ENCODE results near the gene PTH.

PTH gene

DNA sequence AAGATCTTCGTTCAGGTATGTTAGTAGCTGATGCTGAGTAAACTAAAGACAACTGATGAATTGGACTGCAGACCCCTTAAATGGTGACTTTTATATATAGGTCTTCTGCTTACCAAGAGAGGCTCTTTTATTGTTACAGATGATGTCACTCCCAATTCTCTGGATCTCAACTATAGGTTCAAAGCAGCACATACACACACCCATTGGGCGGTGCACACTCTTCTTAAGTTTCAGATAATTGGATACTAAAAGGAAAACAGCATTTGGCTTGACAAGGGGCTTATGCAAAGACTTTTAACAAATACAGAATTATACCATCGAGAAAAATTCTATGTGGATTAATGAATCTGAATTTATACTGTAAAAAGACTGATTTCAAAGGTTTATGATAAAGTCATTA is at the start of gene PTH:
Gene PTH (minus strand): TSS at position 69 of the 400 bp plus-strand sequence. CDS start 3,142 bp downstream, outside the sequence.
- DNase-seq: no peak

DNA sequence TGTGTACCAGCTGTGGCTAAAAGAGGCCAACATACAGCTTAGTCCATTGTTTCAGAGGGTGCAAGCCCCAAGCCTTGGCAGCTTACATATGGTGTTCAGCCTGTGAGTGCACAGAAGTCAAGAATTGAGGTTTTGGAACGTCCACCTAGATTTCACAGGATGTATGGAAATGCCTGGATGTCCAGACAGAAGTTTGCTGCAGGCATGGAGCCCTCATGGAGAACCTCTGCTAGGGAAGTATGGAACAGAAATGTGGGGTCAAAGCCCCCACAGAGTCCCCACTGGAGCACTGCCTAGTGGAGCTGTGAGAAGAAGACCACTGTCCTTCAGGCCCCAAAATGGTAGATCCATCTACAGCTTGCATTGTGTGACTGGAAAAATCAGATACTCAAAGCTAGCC is 42.2 kb upstream of the PTH start:
- DNase-seq: no peak

DNA sequence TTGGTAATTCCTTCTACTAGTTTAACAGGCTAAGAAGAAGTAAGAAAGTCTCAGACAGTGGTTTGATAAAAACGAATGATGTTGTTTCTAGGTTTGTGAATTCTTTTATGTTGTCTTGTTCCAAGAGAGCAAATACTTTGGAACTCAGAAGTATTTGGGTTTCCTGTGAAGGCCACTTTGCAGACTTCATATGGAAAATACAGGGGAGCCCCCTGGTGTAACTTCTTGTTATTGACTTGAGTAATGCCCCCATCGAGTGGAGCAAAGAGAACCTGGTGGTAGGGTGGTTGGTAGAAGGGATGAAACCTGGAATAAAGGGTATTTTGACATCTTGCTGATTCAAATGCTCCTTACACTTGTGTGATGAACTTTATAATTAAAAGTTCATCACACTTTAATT is 40.0 kb upstream of the PTH start:
- no peak for DNase-seq

DNA sequence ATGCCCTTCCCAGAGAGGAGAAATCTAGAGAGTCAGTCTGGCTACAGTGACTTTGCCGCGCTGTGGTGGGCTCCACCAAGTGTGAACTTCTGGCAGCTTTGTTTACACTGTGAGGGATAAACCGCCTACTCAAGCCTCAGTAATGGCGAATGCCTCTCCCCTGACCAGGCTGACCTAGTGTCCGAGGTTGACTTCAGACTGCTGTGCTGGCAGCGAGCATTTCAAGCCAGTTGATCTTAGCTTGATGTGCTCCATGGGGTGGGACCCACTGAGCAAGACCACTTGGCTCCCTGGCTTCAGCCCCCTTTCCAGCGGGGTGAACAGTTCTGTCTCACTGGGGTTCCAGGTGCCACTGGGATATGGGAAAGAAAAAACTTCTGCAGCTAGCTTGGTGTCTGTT is 38.6 kb upstream of the PTH start:
- DNase-seq: no peak

DNA sequence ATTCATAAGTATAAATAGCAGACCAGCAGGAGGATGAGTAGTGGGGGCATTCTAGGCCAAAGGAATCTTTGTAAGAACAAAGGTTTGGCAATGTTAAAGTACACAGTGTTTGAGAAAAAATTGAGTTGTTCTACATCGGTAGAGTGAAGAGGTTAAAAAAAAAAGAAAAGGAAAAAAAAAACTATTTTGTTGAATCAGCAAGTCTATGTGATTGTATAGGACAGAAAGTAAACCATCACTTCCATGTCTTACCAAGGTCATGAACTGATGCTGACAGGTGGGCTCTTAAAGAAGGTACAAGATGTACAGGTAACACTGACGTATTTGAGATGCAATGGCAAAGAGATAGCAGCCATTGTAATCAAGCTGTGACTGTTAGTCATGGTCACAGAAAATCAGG is 29.5 kb upstream of the PTH start:
- no peak for DNase-seq

DNA sequence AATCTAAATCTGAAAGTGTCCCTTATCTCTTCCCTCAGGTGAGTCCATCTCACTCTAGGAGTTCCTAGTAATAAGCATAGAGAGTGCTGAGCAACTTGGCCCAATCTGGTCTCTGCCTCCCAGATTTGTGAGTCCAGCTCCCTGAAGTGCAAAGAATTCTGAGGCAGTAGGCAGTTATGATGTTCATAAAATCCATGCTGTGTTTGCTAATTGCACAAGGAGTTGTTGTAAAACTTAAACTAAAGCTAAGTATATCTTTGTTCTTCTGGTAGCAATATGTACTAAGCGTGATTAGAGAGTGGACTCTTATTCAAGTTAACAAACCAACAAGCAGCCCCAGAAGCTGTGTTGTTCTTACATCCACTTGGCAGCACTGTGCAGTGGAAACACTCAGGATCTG is 7.6 kb upstream of the PTH start:
- DNase-seq: no peak

DNA sequence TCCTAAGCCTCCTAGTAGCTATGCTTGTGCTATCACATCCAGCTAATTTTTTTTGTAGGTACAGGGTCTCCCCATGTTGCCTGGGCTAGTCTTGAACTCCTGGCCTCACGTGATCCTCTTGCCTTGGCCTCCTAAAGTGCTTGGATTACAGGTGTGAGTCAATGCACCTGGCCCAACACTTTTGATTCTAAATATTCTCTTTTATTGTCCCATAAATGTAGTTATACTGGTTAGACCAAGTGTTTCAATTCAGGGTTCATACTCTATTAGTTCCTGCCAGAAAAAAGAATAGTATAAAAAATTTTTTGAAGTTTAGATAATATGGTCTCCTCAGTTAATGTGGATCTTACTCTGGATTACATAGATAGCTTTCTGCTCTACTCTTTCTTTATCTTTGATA is 6.7 kb upstream of the PTH start:
- DNase-seq: no peak

DNA sequence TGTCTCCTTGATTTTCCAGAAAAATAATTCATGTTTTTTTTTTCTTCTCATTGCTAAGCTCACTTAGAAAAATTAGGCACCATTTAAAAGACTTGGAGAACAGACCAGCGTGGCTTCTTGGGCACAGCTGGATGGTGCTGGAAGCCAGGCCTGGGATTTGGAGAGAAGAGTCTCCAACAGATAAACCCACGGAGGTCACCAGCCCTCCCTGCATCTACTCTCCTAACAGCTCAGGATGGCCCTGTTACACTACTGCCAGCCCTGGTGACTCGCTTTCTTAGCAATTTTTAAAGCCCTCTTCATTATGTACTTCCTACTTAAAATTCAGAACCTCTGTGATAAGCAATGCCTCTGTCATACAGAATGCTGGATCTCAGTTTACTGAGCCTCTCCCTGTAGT is 1.7 kb downstream of the PTH start:
- DNase-seq: no peak

DNA sequence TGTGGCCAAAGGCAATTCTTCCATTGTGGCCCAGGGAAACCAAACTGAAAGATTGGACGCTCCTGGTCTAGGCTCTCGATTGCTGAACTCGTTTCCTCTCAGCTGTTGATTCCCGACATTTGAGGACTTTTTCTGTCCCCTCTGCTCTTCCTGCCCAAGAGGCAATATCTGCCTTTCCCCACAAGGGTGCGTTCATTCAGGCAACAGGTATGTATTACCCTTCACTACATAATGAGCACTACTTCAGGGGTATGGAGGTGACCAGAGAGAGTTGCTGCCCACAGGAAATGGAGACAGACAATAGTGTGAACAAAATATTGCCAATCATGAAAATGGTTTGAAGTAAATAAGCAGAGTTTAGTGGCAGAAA is 8.2 kb downstream of the PTH start:
- peak; percentile 64 for DNase-seq

DNA sequence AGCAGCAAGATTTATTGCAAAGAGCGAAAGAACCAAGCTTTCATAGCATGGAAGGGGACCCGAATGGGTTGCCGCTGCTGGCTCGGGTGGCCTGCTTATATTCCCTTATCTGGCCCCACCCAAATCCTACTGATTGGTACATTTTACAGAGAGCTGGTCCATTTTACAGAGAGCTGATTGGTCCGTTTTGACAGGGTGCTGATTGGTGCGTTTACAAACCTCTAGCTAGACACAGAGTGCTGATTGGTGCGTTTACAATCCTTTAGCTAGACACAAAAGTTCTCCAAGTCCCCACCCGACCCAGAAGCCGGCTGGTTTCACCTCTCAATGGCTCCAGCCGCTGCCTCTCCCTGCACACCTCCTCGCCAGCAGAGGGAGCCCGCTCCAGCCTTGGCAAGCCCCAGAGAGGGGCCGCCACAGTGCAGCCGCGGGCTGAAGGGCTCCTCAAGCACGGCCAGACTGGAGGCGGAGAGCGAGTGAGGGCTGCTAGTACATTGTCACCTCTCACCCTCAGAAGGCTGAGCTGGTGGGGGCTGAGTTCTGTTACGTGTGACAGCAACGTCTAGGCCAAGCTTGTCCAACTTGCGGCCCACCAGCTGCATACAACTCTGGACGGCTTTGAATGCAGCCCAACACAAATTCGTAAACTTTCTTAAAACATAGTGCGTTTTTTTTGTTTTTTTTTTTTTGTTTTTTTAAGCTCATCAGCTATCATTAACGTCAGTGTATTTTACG is 8.7 kb downstream of the PTH start:
- peak; percentile 90 for DNase-seq

DNA sequence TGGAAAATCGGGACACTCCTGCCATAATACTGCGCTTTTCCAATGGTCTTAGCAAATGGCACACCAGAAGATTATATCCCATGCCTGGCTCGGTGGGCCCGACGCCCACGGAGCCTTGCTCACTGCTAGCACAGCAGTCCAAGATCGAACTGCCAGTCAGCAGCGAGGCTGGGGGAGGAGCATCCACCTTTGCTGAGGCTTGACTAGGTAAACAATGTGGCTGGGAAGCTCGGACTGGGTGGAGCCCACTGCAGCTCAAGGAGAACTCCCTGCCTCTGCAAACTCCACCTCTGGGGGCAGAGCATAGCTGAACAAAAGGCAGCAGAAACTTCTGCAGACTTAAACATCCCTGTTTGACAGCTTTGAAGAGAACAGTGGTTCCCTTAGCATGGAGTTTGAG is 15.6 kb downstream of the PTH start:
- no peak for DNase-seq

DNA sequence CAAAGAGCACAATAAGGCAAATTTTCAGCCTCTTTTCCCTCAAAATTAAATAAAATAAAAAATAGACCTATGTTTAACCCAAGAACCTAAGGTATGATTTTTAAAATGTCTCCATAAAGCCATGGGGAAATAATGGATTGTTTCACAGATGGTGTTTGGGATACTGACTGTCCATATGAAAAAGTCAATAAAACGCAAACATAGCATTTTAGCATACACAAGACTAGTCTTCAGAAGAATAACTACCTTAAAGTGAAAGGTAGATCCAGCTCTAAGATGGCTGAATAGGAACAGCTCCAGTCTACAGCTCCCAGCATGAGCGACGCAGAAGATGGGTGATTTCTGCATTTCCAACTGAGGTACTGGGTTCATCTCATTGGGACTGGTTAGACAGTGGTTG is 16.1 kb downstream of the PTH start:
- no peak for DNase-seq

DNA sequence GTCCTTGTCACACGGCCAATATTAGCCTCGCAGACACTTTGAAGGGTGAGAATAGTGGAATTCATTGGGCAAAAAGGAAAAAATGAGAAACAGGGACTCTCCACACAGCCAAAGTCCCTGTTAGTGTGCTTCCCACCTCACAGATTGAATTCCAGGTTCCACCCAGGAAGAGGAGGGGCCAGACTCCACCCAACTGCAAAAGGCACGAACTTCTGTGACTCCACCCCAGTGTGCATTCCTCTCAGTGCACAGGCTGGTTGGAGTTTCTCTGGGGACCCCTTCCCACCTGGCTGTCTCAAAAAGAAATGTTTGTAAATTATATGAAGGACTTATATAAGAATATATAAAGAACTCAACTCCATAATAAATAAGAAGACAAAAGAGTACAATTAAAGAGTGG is 20.7 kb downstream of the PTH start:
- DNase-seq: no peak

DNA sequence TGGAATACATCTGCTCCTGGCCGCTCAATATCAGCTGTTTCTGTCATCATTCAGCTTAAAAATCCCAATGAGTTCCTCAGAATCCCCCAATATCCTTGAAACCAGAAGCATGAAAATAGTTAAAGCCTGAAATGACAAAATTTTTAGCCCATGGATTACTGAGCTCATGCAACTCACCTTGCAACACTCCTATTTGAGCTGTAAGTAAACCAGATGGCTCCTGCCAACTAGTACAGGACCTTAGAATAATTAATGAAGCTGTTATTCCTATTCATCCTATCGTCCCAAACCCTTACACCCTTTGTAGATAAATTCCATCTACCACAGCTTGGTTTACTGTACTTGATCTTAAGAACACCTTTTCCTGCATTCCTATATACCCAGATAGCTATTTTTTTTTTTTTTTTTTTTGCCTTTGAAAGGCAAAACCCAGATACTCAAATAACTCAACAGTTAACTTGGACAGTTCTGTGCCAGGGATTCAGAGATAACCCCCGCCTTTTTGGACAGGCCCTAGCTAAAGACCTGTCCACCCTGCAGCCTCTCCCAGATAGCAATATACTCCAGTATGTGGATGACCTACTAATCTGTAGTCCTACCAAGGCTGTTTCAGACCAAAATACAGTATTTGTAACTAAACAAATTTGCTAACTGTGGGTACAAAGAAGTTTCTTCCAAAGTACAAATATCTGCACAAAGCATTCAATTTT is 22.6 kb downstream of the PTH start:
- no peak for DNase-seq

DNA sequence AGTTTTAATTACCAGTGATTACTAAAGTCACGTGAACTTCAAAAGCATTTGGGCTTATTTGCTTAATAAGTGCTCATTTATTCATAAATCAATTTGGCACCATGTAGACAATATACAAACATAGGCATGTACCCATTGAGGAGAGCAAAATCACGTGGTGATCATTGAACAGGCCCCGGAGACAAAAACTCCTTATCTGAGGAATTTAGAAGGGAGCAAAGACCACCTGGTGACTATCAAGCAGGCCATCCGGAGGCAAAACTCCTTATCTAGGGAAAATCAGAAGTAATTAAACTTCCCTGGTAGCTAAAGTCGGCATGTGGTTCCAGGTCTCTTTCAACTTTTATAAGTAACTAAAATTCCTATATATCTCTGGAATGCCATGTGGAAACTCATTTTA is 27.0 kb downstream of the PTH start:
- no peak for DNase-seq

DNA sequence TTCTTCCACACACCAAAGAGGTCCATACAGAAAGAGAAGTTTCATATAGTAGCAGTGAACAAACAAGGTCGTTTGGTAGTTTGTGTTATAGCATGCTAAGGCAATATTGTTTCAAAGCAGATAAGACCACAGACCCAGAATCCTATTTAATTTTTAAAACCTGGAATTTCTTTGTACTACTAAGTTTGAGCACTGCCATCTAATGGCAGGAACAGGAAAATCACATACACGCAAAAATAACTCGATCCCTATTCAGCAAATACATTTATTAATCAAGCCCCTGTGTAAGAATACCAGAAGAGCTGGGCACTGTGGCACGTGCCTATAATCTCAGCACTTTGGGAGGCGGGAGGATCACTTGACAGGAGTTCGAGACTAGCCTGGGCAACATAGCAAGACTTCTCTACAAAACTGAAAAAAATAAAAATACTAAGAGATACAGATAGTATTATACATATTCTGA is 29.9 kb downstream of the PTH start:
- DNase-seq: no peak

DNA sequence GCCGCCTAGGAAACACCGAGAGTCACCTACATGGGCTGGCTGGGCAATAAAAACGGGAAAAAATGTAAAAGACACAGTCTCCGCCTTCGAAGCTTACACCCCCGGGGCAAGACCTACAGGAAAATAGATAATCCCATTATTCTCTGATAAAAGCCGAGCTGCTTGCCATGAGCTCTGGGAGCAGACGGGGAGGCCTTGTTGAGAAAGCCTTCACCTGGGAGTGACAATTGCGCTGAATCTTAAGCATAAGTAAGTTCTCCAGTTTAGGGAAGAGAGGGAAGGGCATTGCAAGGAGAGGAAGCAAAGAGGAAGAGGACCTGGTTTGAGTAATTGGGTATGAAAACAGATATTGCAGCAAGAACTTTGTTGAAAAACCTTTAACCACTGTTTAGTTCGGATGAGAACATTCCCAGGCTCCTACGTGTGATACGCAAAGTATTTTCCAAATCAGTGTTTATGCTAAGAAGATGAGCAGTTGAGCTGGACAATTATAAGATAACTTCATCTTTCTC is 32.0 kb downstream of the PTH start:
- no peak for DNase-seq

DNA sequence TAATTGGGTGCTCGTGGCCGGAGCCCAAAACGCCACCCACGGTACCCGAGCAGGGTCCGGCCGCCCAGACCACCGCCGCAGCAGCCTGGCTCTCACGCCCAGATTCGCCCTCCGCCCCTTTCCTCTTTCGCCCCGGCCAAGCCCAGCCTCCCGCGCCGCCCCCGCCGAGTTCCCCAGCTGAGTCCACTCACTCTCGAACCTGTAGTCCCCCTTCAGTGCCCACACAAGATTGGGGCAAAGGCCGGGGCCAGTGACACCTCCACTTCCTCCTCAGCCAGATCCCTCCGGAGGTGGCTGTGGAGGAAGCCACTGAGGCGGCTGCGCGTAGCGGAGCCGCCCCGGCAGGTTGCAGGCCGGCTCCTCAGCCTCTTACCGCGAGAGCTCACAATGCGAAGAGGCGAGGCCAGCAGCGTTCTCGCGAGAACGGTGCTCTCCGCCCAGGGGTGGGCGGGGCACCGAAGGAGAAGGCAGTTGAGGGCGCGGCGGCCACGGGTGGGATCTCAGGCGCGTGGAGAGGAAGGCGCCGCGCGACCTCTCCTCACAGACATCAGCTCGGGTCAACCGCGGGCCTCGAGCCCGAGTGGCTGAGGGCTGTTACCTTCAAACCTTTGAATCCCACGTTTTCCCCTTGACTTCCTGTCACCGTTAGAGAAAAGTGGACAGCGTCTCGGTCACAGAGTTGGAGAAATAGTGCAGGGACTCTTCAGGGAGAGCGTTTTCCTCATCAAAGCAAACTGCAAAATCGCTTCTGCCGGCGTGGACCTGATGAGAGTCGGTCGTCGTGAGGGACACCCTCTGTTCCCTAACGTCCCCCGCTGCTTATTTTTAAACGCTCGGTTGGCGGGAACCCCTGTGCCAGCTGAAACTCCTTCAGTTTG is 32.7 kb downstream of the PTH start, which contains the start of gene BTBD10:
Gene BTBD10 (minus strand): TSS at position 322 of the 878 bp plus-strand sequence. CDS start 18,098 bp downstream, outside the sequence.
- DNase-seq: peak; percentile 97

DNA sequence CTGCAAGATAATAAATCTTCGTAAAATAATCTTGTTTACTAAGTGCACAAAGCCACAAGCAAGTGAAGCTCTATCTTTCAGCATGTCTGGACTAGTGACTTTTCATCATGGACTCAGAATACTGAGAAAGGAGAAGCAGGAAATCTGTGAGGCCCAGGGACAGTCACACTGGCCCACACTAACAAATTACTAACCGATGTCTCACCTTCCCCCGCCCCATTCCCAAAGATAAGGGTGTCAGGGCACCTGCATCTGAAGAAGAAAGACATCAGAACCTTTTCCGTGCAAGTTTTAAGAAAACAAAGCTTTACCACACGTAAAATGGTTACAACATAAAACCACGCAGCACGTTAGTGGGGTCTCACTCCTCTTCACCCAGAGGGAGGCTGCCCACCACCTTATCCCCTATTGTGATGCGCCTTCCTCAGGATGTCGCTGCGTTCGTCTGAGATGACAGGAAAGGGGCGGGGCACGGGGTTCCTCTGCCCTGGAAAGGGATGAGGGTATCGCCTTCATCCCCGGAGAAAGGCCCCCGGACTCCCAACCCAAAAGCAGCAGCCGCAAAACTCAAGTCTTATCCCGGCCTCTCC is 33.4 kb downstream of the PTH start:
- DNase-seq: peak; percentile 87

DNA sequence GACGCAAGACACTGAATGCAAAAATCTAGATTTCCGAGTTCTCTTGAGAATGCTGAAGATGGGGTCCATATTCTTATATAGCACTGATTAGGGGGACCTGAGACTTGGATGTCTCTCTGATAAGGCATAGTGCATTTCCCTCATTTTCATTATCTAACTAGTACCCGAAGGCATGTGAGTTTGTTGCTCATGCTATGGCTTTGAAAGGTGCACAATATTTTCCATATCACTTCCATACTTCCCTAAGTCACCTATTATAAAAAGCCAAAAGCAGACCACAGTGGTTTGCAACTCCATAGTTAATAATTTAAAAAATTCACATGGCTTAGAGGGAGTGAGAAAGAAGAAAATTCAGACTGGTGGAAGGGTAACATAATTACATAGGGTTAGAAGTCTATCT is 34.5 kb downstream of the PTH start:
- no peak for DNase-seq

DNA sequence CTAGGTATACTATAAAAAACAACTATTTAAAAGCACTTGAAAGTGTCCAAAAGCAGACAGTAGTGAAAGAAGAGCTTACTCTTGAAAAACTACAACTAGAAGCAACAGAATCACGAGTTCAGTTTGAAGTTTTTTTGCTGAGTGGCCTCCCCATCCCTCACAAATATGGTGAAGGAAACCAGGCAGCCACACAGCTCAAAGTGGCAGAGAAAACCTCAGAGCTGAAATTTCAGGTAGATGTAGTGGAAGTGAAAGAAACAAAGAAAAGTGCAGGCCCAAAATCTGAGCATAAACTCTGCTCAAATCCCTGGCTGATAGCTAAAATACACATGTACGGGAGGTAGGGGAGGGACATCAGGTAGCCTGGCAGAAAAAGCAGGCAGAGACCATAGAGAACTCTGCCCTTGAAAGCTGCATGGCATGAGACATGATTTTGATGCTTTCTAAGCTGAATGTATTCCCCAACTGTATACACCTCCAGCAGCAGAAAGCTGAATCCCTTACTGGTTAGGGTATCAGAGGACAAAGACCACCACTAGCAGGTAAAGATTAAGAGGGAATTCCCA is 44.9 kb downstream of the PTH start:
- DNase-seq: no peak

DNA sequence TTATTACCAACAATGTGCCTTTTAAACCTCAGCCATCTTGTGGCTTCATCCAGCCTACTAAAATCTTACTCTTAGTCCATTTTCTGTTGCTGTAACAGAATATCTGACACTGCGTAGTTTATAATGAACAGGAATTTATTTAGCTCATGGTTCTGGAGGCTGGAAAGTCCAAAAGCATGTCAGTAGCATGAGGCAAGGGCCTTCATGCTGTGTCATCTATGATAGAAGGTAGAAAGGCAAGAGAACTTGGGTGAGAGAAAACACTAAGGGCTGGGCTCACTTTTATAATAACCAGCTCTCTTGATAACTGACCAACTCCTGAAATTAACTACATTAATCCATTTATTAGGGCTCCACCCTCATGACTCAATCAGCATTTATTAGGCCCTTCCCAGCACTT is 46.3 kb downstream of the PTH start:
- DNase-seq: no peak

DNA sequence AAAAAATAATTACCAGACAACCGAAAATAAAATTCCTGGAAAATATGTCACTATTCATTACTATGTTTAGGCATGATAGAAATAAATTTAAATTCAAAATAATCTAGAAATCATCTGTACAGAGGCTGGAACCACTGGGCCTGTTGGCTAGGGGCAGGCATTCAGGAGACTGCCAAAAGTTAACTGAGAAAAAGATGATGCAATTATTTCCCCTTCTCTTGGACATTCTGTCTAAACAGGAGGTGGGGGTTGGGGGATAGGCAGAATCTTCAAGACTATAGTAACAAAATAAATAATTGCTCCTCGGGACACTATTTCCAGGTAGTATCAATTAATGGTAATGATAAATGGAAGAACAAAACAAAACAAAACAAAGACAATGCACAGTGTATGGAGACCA is 46.9 kb downstream of the PTH start:
- DNase-seq: no peak

Measured in activated effector memory CD4-positive, alpha-beta T cell treated with anti-CD3 and anti-CD28 coated beads, Interleukin-2, amount 50 U/mL, for 16 hours (primary cell).